ENCODE data around the gene ETV2.
"Not testable (repeated sequence)": the region's sequence is repeated elsewhere in the genome, so short reads cannot be mapped to it uniquely, and the experiment has no call there.

The ETV2 gene, protein sequence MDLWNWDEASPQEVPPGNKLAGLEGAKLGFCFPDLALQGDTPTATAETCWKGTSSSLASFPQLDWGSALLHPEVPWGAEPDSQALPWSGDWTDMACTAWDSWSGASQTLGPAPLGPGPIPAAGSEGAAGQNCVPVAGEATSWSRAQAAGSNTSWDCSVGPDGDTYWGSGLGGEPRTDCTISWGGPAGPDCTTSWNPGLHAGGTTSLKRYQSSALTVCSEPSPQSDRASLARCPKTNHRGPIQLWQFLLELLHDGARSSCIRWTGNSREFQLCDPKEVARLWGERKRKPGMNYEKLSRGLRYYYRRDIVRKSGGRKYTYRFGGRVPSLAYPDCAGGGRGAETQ

DNA sequence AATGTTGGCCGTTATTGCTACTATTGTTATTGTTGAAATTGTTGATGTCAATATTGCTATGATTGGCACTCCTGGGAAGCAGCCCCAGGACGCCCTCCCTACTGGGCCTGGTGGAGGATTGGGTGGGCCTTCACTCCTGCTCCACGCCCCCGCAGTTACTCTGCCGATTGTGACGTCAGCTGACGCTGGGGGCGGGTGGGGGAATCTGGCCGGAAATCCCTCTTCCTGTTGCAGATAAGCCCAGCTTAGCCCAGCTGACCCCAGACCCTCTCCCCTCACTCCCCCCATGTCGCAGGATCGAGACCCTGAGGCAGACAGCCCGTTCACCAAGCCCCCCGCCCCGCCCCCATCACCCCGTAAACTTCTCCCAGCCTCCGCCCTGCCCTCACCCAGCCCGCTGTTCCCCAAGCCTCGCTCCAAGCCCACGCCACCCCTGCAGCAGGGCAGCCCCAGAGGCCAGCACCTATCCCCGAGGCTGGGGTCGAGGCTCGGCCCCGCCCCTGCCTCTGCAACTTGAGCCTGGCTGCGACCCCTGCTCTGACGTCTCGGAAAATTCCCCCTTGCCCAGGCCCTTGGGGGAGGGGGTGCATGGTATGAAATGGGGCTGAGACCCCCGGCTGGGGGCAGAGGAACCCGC, at the start of gene ETV2:
TSS of gene ETV2 (plus strand) at position 231 of the 637 bp plus-strand sequence. CDS start 716 bp downstream, outside the sequence.
- in situ Hi-C loops (cut with MboI; ENCODE audit: low sequenced_read_pairs): no loop called here

DNA sequence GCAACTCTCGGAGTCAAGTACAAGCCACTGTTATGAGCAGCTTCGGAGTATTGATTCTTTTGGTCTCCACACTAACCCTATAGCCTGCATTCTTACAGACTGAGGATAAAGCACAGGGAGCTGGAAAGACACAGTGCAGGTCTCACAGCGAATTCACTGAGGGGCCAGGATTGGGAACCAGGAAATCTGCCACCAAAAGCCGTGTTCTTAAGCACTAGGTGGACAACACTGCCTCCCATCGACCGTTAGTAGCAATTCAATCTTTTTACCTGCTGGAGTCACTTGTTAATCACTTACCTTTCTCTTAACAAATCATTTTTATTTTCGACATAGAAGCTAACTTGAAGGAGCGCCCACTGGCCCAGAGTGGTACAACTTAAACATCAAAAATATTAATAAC, 49.3 kb upstream of the ETV2 start:
- in situ Hi-C loops (cut with MboI; ENCODE audit: low sequenced_read_pairs): no loop called here

DNA sequence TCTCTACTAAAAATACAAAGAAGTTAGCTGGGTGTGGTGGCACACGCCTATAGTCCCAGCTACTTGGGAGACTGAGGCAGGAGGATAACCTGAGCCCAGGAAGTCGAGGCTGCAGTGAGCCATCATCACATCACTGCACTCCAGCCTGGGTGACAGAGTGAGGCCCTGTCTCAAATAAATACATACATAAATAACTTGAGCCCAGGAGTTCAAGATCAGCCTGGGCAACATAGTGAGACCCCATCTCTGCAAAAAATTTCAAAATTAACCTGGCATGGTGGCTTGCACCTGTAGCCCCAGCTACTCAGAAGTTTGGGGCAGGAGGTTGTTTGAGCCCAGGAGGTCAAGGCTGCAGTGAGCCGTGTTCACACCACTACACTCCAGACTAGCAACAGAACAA, 46.5 kb upstream of the ETV2 start:
- in situ Hi-C loops (cut with MboI; ENCODE audit: low sequenced_read_pairs): not testable (repeated sequence)

DNA sequence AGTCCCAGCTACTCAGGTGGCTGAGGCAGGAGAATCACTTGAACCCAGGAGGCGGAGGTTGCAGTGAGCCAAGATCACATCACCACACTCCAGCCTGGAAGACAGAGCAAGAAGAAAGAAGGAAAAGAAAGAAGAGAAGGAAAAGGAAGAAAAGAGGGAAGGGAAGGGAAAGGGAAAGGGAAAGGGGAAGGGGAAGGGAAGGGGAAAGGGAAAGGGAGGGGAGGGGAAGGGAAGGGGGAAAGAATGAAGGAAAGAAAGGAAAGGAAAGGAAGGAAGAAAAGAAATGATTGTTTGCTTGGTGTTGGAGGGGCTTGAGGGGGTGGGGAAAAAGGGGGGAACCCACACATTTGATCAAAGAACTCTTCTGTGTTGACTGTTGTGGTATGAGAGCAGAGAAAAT, 45.6 kb upstream of the ETV2 start:
- in situ Hi-C loops (cut with MboI; ENCODE audit: low sequenced_read_pairs): no loop called here

DNA sequence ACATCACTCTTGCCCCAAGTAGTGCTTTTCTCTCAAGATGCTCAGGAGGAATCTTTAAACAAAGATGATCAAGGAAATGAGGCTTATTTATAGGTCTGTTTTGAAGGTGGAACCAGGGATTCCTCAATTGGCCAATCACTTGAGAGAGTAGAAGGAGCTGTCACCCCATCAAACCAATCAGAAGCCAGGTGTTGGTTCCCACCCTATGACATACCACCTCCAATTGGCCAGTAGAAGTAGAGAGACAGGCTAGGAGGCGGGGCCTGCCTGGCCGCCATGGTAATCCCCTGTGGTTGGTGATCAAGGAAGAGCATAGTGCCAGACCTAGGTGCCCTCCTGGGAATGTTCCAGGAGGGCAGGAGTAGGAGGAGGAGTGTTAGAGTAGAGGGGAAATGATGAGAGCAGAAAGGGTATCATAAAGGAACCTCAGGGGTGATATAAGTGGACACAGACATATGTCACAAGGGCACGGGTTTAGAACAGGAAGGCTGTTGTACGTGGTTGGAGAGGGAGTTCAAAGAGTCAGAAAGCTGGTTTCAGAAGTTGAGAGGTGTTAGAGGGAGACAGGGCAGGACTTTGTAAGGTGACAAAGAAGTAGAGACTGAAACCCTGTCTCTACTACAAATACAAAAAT, 45.1 kb upstream of the ETV2 start:
- in situ Hi-C loops (cut with MboI; ENCODE audit: low sequenced_read_pairs): no loop called here

DNA sequence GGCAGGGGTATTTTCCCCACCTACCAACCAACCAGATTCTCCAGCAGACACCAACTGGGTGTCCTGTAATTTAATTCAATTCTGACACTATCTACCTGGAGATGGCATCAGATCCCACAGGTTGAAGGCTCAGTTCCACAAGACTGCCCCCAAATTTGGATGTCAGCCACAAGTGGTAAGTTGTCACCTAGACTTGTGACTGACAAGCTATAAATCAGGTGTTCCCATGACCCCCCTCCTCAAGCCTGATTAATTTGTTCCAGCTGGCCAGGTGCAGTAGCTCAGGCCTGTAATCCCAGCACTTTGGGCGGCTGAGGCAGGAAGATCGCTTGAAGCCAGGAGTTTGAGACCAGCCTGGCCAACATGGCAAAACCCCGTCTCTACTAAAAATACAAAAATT, 39.6 kb upstream of the ETV2 start:
- in situ Hi-C loops (cut with MboI; ENCODE audit: low sequenced_read_pairs): no loop called here

DNA sequence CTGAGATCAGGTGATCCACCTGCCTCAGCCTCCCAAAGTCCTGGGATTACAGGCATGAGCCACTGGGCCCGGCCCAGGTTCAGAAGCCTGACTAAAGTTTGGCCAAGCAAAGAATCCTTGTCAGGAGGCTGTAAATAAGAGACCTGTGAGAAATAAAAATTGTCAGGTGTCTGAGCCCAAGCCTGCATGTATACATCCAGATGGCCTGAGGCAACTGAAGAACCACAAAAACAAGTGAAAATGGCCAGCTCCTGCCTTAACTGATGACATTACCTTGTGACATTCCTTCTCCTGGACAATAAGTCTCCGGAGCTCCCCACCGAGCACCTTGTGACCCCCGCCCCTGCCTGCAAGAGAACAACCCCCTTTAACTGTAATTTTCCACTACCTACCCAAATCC, 37.1 kb upstream of the ETV2 start:
- in situ Hi-C loops (cut with MboI; ENCODE audit: low sequenced_read_pairs): not testable (repeated sequence)

DNA sequence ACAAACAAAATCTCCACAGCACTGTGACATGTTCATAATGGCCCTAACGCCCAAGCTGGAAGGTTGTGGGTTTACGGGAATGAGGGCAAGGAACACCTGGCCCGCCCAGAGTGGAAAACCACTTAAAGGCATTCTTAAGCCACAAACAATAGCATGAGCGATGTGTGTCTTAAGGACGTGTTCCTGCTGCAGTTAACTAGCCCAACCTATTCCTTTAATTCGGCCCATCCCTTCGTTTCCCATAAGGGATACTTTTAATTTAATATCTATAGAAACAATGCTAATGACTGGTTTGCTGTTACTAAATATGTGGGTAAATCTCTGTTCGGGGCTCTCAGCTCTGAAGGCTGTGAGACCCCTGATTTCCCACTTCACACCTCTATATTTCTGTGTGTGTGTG, 34.4 kb upstream of the ETV2 start:
- in situ Hi-C loops (cut with MboI; ENCODE audit: low sequenced_read_pairs): not testable (repeated sequence)

DNA sequence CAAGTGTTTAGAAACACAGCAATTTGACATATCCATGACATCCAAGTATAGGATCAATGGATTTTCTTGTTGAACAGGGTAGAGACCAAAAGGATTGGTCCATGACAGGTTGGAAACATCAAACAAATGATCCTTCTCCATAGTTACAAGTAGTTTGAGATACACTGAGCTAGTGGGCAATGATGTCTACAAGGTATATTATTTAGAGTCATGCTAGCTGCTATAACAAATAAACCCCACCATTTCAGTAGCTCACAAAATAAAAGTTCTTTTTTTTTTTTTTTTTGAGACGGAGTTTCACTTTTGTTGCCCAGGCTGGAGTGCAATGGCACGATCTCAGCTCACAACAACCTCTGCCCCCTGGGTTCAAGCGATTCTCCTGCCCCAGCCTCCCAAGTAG, 33.9 kb upstream of the ETV2 start:
- in situ Hi-C loops (cut with MboI; ENCODE audit: low sequenced_read_pairs): no loop called here

DNA sequence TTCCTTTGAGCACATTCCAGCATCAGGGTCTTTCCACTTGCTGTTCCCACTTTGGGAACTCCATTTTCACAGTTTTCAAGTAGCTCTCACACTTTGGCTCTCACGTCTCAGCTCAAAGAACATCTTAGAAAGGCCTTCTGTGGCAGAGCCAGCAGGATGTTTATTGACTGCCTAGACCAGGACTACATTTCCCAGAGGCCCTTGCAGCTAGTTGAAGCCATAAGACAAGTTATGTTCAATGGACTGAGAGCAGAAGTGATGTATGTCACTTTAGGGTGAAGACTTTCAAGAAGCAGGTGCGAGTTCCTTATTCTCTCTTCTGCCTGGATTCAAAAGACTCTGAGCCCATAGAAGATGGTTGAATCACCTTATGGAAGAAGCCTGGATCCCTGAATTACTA, 33.3 kb upstream of the ETV2 start:
- in situ Hi-C loops (cut with MboI; ENCODE audit: low sequenced_read_pairs): no loop called here

DNA sequence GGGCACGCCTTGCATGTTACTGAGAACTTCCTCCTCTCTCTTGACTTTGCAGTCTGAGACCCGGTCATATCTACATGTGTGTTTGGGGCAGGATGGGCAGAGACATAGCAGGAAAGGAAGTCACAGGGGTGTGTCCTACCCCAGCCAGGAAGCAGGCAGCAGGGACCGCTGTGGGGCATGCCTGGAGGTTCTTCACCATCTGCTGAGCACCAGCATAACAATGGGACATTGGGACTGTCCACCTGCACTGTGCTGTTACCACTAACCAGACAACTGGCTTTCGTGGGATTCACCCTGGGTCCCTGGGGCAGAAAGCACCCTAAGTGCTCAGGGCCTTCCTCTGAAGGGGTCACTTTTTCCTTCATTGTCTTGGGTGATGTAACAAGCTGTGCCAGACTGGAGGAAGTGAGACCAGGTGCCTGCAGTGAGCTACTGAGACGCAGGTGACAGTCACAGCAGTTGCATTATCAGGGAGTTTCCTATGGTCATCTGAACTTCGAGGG, 31.6 kb upstream of the ETV2 start:
- in situ Hi-C loops (cut with MboI; ENCODE audit: low sequenced_read_pairs): no loop called here

DNA sequence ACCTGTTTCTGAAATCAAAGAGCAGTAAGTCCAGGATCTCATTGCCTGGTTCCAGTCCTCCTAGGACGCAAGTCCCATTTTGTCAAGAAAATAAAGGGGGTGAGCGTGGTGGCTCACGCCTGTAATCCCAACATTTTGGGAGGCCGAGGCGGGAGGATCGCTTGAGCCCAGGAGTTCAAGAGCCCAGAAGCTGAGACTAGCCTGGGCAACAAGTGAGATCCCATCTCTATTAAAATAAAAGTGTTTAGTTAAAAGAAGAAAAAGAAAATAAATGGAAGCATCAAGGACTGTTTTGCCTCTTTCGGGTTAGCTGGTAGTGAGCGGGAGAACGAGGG, 29.4 kb upstream of the ETV2 start:
- in situ Hi-C loops (cut with MboI; ENCODE audit: low sequenced_read_pairs): no loop called here

DNA sequence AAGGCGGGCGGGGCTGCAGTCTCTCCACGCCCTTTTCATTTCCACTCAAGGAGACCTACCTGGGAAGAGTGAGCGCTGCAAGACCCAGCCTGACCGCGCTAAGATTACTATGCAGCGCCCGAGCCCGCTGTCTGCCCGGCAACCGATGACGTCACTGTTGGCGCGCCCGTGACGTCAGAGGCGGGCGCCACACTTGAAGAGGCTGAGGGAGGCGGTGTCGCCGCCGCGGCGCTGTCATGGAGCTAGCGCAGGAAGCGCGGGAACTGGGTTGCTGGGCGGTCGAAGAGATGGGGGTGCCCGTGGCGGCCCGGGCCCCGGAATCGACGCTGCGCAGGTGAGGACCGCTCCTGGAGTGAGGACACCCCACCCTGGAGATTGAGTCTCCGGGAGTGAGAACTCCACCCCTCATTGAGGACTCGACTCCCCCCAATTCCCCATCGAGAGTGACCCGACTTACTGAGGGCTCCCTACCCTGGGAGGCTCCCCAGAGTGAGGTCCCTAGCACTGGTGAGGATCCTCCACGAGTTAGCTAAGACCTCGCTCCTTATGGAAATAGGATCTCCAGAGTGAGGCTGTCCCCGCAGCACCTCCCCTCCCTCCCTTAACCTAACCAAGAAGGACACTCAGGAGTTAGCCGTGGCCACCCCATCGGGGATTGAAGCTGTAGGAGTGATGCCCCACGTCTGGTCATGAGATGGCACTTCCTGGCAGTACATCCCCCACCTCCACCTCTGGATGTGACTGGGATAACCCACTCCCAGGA, 28.8 kb upstream of the ETV2 start, which contains the start of gene HAUS5:
TSS of gene HAUS5 (plus strand) at position 177 of the 763 bp plus-strand sequence. CDS start at position 237, 60 bp downstream.
- in situ Hi-C loops (cut with MboI; ENCODE audit: low sequenced_read_pairs): no loop called here

DNA sequence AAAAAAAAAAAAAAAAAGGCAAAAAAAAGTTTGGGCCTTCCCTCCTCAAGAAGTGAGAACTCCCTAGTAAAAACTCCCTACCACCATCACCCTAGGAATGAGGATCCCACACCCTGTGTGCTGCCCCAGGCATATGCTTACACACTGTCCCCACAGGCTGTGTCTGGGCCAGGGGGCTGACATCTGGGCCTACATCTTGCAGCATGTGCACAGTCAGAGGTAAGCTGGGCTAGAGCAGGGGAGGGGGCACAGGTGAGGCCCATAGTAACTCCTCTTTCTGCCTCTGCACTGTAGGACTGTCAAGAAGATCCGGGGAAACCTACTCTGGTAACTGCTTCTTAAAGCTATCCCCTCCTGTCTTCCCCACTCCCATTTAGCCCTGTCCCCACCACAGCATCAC, 28.0 kb upstream of the ETV2 start:
- in situ Hi-C loops (cut with MboI; ENCODE audit: low sequenced_read_pairs): no loop called here

DNA sequence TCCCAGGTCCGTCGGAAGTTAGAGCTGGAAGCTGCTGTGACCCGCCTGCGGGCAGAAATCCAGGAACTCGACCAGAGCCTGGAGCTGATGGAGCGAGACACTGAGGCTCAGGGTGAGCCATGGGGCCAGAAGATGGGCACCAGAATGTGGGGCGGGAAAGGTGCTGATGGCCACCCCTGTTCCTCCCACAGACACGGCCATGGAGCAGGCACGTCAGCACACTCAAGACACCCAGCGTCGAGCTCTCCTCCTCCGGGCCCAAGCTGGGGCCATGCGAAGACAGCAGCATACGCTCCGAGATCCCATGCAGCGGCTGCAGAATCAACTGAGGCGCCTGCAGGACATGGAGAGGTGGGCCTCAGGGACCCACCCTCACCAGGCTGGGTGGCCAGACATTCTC, 26.5 kb upstream of the ETV2 start:
- in situ Hi-C loops (cut with MboI; ENCODE audit: low sequenced_read_pairs): no loop called here

DNA sequence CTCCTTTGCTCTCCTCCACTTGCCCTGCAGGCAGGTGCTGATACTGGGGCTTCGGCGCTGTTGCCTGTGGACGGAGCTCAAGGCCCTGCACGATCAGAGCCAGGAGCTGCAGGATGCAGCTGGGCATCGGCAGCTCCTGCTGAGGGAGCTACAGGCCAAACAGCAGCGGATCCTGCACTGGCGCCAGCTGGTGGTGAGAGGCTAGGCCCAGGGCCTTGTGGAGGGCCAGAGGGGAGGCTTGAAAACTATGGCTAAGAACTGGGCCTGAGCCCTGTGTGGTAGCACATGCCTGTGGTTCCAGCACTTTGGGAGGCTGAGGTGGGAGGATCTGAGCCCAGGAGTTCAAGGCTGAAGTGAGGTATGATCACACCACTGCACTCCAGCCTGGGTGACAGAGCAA, 22.7 kb upstream of the ETV2 start:
- in situ Hi-C loops (cut with MboI; ENCODE audit: low sequenced_read_pairs): no loop called here

DNA sequence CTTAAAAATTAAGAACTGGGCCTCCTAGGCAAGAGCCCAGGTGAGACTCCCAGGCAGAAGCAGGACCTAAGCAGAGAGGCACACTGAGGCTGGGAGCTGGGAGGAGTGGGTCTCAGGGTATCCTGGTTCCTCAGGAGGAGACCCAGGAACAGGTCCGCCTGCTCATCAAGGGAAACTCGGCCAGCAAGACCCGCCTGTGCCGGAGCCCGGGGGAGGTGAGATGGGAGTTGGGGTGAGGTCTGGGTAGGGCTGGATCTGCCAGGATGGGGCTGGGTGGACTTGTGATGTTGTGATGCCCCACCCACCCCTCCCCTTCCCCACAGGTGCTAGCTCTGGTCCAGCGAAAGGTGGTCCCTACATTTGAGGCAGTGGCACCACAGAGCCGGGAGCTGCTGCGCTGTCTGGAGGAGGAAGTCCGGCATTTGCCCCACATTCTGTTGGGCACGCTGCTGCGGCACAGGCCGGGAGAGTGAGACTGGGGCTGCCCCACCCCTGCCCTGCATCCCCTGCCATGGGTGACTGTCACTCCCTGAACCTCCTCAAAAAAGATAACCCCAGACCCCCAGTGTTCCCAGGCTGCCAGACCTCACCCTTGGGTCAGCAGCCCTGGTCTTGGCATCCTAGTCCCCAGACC, 22.1 kb upstream of the ETV2 start:
- in situ Hi-C loops (cut with MboI; ENCODE audit: low sequenced_read_pairs): no loop called here

DNA sequence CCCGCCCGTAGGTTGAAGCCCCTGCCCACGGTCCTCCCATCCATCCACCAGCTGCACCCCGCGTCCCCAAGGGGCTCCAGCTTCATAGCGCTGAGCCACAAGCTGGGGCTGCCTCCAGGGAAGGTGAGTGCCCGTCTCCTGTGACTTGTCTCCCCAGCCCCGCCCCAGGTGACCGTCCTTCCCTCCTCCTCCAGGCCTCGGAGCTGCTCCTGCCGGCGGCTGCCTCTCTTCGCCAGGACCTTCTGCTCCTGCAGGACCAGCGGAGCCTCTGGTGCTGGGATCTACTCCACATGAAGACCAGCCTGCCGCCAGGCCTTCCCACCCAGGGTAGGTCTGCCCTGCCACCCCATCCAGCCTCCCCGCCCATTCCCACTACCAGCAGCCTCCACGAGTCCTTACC, 21.5 kb upstream of the ETV2 start:
- in situ Hi-C loops (cut with MboI; ENCODE audit: low sequenced_read_pairs): no loop called here

DNA sequence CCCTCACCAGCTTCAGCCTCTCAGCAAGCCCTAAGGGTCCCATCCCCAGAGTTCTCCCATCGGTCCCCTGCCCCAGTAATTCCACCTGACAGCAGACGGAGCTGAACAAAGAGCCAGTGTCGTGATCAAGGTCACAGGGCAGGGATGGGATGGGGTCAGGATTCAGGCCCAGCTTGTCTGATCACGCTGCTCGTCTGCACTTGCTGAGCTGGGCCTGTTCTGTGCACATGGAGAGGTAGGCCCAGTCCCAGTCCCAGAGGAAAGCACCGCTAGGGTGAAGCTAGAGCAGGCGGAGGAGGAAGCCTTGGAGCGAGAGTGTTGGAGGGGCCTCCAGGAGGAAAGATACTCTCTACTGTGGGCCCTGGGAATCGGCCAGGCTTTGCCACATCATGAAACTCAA, 19.8 kb upstream of the ETV2 start:
- in situ Hi-C loops (cut with MboI; ENCODE audit: low sequenced_read_pairs): no loop called here

DNA sequence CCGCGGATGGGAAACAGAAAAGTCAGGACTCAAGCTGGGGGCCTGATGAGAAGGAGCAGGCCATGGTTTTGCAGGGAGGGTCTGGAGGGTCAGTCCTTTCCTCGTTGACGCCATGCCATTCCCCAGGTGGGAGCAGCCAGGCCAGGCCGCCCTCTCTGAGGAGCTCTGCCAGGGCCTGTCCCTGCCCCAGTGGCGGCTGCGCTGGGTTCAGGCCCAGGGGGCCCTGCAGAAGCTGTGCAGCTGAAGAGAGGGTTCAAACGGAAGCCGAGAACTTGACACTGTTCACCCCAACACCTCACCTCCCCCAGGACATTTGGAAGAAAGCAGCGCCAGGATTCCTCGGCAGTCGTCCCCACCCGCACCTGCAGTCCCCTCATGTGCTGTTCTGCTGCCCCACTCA, 18.8 kb upstream of the ETV2 start:
- in situ Hi-C loops (cut with MboI; ENCODE audit: low sequenced_read_pairs): no loop called here

Data from HL-60/S4 (cell line).